ENCODE results near the gene JMJD1C. TPM values are rescaled to one million over a fixed set of nuclear protein-coding genes. Genes with fewer than 3 reads are reported as not detected.

Gene JMJD1C
- total and polyA plus RNA-seq, 2 donors (not counting 3 experiments of a cell fraction or from before 2014, with no cell fraction given) = 32.1 to 97.1 TPM

DNA sequence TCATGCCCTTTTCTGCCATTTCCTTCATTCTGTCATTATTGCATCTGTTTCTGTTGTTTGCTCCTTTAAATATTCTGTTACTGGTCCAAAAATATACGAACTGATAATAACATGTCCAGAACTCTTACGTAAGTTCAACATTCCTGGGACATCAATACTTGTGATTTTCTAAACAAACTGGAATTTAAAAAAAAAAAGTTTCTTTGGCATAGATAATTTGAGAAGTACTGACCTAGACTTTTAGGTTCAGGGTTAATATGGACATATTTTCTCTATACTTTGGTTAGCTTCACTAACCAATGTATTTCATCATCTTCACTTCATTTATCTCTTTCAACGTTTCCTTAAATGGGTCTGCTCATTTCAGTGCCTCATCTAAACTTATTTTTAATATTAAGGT lies 147.3 kb downstream of the JMJD1C start:
- Histone ChIP-seq H3K79me2 (ENCODE audit: control insufficient read depth, insufficient read depth, low read length) (no peaks in the 10 kb centered on the region), H3K9me3 (replicated peaks; ENCODE audit: control insufficient read depth, insufficient read depth, low read length) (no peaks in the 10 kb centered on the region), H2AFZ (ENCODE audit: low read depth, low read length) (no peak overlapping the region), H4K20me1 (replicated peaks; ENCODE audit: control insufficient read depth, extremely low read depth, insufficient read depth, low read length) (no peaks in the 10 kb centered on the region), H3K4me2 (ENCODE audit: insufficient read depth, low read length) (no peak overlapping the region), H3K27ac (ENCODE audit: insufficient read depth, low read depth, low read length) (no peak overlapping the region), H3K4me1 (ENCODE audit: control insufficient read depth, extremely low read depth, insufficient read depth, low read length) (no peaks in the 10 kb centered on the region), H3K4me3 (replicated peaks in 1 of 3; ENCODE audit: insufficient read depth in 1 of 3, low read depth in 1 of 3, low read length in 3 of 3) (no peak overlapping the region), H3K9ac (replicated peaks; ENCODE audit: extremely low read depth, insufficient read depth, low read length) (no peak overlapping the region), H3K27me3 (ENCODE audit: control insufficient read depth in 2 of 2, insufficient read depth in 2 of 2, low read length in 2 of 2) (no peaks in the 10 kb centered on the region), H3K36me3 (ENCODE audit: control insufficient read depth in 2 of 2, extremely low read depth in 1 of 2, insufficient read depth in 2 of 2, low read length in 2 of 2) (no peaks in the 10 kb centered on the region), H3K9me1 (replicated peaks; ENCODE audit: control insufficient read depth, extremely low read depth, insufficient read depth, low read length) (no peaks in the 10 kb centered on the region)
- intact Hi-C loops (cut with micrococcal nuclease) (no loop called here), dilution Hi-C loops (cut with MboI; ENCODE audit: extremely low pct_ligation_motif_present, low sequenced_read_pairs) (no loop called here)
- ChIA-PET CTCF (interaction anchor here (0.7 kb wide), 1 partner anchor 17 kb away, joined by 3 read pairs; no protein-coding TSS in a partner anchor), POLR2A (no interaction called here)
- FAIRE-seq (no peak), DNase-seq (ENCODE audit: low read depth, low spot score) (no peak)
- TF ChIP-seq EZH2 (IDR thresholded peaks at IDR 0.05; ENCODE audit: borderline replicate concordance, low read depth, low read length, severe bottlenecking) (no peak), FOS (IDR thresholded peaks at IDR 0.05; ENCODE audit: borderline replicate concordance, insufficient read depth, low read length) (no peak), GATA2 (IDR thresholded peaks at IDR 0.05; ENCODE audit: insufficient read depth, insufficient read length, low read depth, low read length) (no peak), POLR2A (IDR thresholded peaks at IDR 0.05; ENCODE audit: low read depth, low read length) (no peak), MYC (IDR thresholded peaks at IDR 0.05; ENCODE audit: low read depth, low read length) (no peak), POLR2AphosphoS5 (IDR thresholded peaks at IDR 0.05; ENCODE audit: insufficient read depth, low read depth, low read length) (no peak), JUN (IDR thresholded peaks at IDR 0.05; ENCODE audit: borderline replicate concordance, insufficient read depth, insufficient read length, low read depth) (no peak)
- TF ChIP-seq, protein P1, sequence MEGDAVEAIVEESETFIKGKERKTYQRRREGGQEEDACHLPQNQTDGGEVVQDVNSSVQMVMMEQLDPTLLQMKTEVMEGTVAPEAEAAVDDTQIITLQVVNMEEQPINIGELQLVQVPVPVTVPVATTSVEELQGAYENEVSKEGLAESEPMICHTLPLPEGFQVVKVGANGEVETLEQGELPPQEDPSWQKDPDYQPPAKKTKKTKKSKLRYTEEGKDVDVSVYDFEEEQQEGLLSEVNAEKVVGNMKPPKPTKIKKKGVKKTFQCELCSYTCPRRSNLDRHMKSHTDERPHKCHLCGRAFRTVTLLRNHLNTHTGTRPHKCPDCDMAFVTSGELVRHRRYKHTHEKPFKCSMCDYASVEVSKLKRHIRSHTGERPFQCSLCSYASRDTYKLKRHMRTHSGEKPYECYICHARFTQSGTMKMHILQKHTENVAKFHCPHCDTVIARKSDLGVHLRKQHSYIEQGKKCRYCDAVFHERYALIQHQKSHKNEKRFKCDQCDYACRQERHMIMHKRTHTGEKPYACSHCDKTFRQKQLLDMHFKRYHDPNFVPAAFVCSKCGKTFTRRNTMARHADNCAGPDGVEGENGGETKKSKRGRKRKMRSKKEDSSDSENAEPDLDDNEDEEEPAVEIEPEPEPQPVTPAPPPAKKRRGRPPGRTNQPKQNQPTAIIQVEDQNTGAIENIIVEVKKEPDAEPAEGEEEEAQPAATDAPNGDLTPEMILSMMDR (IDR thresholded peaks at IDR 0.05; ENCODE audit: extremely low read depth in 1 of 2, insufficient read depth in 1 of 2, low read depth in 1 of 2, low read length in 2 of 2) = no peak
- TF ChIP-seq, protein P2, sequence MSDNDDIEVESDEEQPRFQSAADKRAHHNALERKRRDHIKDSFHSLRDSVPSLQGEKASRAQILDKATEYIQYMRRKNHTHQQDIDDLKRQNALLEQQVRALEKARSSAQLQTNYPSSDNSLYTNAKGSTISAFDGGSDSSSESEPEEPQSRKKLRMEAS (IDR thresholded peaks at IDR 0.05; ENCODE audit: insufficient read depth, insufficient read length) = no peak
- BruUV-seq (replicated peaks) = no TSS peak

Measured in endothelial cell of umbilical vein (primary cell).